GM21360 (cell line): ENCODE results near the gene SLC28A1.
A peak's percentile ranks its signal among the peaks of the same experiment; 100 is the strongest.
"Not testable (repeated sequence)": the region's sequence is repeated elsewhere in the genome, so short reads cannot be mapped to it uniquely, and the experiment has no call there.

Source experiments
- ATAC-seq: cut with Tn5 transposase; IDR thresholded peaks from one replicate; pipeline ENCODE4 v1.9.1; 2021; ENCODE audit warnings: mild to moderate bottlenecking, moderate library complexity; ENCODE audit not compliant: unreplicated experiment

SLC28A1 gene

GRCh38 chr15:84961707-84962106, 77.2 kb downstream of the SLC28A1 start:
- ATAC-seq: no peak

DNA sequence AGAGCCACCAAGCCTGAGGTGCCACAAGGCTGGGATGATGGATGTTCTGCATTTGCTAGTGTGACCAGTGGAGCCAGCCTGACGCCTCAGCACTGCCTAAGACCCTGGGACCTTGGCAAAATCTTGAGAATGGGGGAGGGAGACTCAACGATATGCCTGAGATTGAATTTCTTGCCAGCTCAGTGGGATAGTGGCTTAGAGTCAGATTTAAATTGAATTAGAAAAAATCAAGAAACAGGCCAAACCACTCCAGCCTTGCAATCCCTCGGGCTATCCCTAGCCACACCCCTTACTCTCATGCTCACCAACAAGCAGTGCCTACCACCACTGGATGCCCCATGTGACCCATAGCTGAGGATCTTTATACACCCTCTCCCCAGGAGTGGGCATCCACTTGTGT, 78.5 kb downstream of the SLC28A1 start:
- no peak for ATAC-seq

GRCh38 chr15:84967380-84967779, 82.9 kb downstream of the SLC28A1 start:
- no peak for ATAC-seq

GRCh38 chr15:84968301-84968700, 83.8 kb downstream of the SLC28A1 start:
- no peak for ATAC-seq

DNA sequence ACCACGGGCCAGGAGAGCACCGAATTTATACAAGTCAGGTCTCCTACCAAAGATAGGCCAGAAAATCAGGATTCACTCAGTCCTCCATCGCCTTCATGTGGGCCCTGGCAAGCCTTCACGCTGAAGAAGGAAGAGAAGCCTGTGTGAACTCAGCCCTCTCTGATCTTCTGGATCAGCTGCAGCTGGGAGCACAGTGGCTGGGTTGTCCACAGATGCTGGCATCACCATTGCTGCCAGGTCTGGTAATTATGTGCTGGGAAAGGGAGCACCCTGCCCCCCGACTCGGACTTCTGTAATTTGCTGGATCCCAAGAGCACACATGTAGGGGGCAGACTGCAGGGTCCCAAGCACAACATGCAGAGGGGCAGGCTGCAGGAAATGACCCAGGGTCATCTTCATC, 84.8 kb downstream of the SLC28A1 start:
- no peak for ATAC-seq

DNA sequence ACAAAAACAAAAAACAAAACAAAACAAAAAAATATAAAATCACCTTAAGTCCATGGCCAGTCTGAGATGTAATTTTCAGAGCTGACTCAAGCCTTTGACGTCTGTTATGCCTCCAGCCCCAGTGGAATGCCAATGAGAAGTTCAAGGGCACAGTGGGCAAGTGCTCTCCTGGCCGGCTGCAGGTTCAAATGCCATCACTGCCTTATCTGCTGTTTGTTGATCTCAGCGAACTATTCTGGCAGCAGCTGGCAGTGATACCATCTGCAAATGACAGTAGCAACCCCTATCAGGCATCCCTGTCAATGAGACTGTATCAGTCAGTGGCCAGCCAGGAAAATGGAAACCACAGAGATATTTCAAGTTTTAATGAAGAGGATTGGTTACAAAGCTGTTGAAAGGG, 86.4 kb downstream of the SLC28A1 start:
- no peak for ATAC-seq

GRCh38 chr15:84973492-84974460, 89.3 kb downstream of the SLC28A1 start:
- ATAC-seq: no peak

- no peak for ATAC-seq
Measured at GRCh38 chr15:84975871-84976351, 91.4 kb downstream of the SLC28A1 start.

- ATAC-seq: no peak
Measured at GRCh38 chr15:84976746-84977345, 92.4 kb downstream of the SLC28A1 start.

DNA sequence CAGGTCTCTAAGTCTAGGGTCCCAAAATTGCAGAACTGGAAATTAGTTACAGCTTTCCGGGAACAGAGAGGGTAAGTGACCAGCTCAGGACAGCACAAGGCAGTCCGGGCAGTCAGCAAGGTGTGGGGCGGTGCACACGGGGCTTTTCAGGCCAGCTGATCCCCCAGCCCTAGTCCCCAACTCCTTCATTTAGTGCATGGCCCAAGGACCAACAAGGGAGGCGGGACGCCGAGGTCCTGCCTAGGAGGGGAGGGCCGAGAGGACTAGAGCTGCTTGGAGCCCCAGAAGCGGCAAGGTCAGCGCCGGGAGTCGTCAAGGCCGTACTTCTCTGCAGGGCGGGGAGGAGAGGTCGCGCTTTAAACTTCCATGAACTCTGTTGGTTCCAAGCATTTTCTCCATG, 95.2 kb downstream of the SLC28A1 start:
- no peak for ATAC-seq

GRCh38 chr15:84980196-84981053, 96.0 kb downstream of the SLC28A1 start:
- ATAC-seq: peak; percentile 40

DNA sequence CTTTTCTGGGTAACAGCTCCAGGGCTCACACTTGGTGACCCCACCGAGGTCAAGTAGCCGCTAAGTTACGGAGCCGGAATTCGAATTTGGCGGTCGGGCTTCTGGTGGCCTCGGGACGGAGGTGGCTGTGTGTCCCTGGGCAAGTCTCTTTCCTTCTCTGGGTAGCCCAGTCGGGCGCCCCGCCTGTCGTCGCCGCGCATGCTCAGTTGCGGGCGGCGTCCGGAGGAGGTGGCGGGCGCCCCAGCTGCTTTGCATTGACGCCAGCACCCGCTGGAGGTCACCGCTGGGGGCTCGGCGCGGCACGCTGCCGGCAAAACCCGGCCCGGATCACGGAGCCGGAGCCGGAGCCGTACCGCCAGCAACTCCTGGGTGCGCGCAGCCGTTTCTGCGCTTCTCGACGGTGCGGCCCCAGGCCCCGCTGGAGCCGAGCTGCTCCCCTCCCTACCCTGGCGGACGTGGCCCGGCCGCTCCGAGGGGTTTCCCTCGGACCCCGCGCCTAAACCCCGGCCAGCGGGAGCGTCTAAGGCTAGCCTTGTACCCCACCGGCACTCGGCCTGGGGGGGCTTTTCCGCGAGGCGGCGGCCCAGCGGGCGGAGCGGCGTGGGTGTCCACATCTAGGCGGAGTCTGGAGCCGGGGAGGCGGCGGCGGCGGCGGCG, 96.7 kb downstream of the SLC28A1 start:
- ATAC-seq: peak; percentile 54

DNA sequence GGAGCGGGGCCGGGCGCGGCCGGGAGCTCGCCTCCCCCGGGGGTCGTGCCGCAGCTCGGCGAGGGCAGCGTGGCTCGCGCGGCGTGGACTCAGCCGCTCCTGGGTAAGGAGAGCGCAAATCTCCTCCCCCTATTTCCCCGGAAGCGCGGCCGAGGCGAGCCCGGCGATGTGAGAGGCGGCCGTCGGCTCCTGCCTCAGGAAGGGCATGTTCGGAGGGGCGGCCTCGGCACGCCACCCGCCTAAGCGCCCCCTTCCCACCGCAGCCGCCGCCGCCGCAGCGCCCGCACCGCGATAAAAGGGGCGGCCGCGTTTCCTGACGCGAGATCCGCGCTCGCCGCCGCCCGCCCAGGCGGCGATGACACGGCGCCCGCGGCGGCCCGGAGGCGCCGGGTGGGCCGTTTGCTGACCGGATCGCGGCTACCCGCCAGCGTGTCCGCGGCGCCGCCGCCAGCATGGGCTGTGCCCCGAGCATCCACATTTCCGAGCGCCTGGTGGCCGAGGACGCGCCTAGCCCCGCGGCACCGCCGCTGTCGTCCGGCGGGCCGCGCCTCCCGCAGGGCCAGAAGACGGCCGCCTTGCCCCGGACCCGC, 97.3 kb downstream of the SLC28A1 start, which contains the start of gene PDE8A:
Gene PDE8A, plus strand, starts transcription at position 146 of the 590 bp plus-strand sequence. Its CDS starts 307 bp downstream, at position 453.
- ATAC-seq: peak; percentile 17

DNA sequence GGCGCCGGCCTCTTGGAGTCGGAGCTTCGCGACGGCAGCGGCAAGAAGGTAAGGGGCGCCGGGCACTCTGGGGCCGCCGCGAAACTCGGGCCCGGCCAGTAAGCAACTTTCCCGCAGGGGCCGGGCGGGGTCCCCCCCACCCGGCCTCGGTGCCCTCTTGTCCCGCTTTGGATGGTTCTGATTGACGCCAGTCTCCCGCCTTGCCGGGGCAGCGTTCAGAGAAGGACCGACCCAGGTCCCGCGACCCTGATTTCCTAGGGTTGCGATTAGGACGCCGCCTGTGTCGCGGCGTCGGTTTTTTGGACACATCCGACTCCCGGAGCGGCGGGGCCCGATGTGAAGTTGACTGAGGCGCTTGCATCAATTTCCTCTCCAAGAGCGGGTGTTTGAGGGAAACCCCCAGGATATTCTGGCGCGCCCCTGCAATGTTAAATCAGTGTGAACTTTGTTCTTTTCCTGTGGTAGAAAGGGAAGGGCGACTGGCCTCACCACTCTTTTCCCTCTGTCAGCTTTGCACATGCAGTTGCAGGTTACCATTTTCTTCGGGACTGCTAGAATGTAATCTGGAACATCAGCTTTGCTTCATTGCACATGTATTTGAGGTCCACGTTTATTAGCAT, 97.9 kb downstream of the SLC28A1 start:
- peak; percentile 5 for ATAC-seq

- ATAC-seq: no peak
Measured at GRCh38 chr15:84983294-84983693, 98.8 kb downstream of the SLC28A1 start.

DNA sequence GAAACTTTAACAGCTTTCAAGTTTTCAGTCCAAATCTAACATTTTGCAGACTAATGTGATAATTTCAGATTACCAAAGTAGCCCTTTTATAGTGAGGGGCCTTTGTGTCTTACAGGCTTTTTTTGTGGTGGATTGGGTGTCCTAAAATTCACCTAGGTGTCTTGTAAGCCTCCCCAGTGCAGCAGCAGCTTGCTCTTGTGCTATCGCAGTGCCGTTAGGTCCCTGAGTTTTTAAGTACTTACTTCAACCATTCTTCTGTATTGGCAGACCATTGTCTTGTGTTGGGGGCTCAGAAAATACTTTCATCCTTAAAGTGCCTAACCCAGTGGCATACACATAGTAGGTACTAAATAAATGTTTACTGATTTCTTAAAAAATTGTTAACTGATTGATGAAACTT, 99.2 kb downstream of the SLC28A1 start:
- ATAC-seq: no peak

- no peak for ATAC-seq
Measured at GRCh38 chr15:84985158-84985557, 100.7 kb downstream of the SLC28A1 start.

GRCh38 chr15:84987351-84987750, 102.9 kb downstream of the SLC28A1 start:
- not testable (repeated sequence) for ATAC-seq

DNA sequence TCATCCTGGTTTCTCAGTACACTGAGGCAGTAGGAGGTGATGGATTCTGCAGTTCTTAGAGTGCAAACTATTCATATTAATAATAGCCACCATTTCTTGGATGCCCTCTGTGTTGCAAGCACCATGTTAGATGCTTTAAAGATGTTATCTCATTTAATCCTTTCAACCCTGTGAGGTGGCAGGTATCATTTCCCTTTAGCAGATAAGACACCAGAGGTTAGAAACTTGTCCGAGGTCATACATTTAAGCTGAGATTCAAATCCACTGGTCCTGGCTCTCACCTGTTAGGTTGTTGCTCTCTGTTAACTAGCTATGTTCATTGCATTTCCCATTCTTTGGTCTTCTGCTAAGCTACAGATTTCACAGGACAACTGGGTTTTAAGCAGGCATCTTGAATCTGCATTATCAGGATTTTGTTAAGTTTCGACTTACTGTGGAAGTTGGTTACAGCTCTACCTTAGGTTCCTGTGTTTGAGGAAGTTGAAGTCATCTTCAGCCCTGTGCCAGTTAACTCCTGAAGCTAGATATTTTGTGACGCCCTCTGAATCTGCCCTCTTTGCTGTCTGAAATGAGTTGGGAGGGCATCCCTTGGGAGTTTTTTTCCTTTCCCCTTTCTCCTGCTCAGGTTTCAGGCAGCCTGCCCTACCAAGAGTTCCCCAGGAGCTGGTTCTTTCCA, 103.6 kb downstream of the SLC28A1 start:
- peak; percentile 41 for ATAC-seq
